ENCODE results near the gene FBXO28.
"Not testable (repeated sequence)": the region's sequence is repeated elsewhere in the genome, so short reads cannot be mapped to it uniquely, and the experiment has no call there.

FBXO28 gene, protein sequence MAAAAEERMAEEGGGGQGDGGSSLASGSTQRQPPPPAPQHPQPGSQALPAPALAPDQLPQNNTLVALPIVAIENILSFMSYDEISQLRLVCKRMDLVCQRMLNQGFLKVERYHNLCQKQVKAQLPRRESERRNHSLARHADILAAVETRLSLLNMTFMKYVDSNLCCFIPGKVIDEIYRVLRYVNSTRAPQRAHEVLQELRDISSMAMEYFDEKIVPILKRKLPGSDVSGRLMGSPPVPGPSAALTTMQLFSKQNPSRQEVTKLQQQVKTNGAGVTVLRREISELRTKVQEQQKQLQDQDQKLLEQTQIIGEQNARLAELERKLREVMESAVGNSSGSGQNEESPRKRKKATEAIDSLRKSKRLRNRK

GRCh38 chr1:224113918-224114786, at the start of gene FBXO28:
TSS of gene FBXO28 (plus strand) at chr1:224114111. CDS start at chr1:224114130, 19 bp downstream.
- DNase-seq = peak; percentile 95

DNA sequence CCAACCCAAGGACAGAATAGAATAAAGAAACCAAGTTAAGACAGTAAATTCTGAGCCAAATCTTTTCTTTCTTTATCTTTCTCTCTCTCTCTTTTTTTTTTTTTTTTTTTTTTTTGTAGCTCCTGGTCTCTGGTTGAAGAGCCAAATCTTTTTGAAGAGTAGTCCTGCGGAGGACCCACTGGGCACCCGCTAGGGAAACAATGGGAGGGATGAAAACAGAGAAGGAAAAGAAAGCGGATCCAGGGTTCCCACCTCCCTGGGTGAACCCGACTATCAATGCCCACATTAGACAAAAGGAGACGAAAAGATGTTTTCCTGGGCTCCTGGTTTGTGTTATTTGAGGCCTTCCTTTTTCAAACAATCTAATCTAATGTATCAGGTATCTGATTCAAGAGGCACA, 49.8 kb upstream of the FBXO28 start:
- DNase-seq = no peak

- no peak for DNase-seq
Measured at GRCh38 chr1:224065455-224065854, 48.5 kb upstream of the FBXO28 start.

GRCh38 chr1:224067207-224067606, 46.7 kb upstream of the FBXO28 start:
- no peak for DNase-seq

GRCh38 chr1:224067621-224068457, 46.1 kb upstream of the FBXO28 start:
- no peak for DNase-seq

DNA sequence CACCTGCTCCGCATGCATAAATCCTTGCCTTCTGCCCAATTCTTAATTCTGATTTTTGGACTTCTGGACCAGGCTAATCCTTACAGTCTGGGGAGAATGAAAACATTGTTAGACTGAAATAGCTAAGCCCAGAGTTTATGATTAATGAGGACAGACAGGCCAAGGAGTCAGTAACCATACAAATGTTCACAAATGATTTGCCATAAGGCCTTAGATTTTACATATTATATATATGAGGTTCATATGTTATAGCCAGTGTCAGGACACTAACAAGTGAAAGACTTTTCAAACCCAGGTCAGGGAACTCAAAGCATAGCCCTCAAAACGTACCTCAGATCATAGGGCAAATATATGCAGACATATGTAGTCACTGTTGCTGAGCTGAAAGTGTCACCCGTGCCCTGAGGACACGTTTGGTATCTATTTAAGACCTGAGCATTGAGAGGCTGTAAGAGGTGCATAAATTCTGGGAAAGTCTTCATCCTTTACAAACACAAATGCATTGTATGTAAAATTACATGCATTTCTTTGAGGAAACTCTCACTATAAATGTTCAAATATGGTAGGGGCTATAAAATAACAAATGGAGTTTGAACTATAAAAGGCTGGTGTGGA, 45.3 kb upstream of the FBXO28 start:
- no peak for DNase-seq

DNA sequence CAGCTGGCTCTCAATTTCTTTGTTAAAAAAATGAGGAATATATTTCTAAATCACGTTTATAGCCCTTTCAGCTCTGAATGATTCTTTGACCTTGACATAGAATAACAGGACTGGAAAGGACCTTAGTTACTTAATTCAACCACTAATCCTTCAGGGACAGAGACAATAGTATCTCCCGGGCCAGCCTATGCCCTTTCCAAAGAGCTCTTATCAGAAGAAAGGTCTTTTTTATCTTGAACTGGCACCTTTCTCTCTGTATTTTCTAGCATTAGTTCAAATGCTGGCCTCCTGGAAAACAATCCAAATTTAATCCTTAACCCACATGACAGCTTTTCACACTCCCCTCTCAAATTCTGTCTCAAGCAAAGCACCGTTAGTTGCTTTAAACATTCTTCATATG, 44.8 kb upstream of the FBXO28 start:
- DNase-seq = no peak

DNA sequence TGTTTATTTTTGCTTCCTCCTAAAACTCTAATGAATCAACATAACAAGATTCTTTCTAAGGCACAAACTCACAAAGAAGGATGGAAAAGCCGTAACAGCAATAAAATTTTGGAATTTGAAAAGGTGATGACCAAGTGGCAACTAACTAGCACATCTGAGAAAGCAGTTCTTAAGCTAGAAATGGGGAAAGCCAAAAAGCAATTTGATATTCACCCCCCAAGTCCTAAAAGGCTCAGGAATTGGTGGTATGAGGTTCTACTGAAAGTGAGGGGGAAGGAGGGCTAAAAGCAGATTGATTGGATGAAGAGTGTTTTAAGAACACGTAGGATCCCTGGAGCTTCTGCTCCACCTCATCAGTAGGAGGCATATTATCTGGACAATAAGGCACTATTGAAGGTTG, 43.4 kb upstream of the FBXO28 start:
- DNase-seq = no peak

GRCh38 chr1:224076407-224076806, 37.5 kb upstream of the FBXO28 start:
- DNase-seq = no peak

DNA sequence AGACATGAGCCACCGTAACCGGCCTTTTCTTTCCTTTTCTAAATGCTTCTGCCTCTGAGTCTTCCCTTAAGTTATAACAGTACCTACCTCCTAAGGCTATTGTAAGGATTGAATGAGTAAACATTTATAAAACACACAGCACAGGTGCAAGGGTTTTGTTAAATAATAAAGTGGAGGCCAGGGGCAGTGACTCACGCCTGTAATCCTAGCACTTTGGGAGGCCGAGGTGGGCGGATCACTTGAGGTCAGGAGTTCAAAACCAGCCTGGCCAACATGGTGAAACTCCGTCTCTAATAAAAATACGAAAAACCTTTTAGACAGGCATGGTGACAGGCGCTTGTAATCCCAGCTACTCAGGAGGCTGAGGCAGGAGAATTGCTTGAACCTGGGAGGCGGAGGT, 34.3 kb upstream of the FBXO28 start:
- not testable (repeated sequence) for DNase-seq

DNA sequence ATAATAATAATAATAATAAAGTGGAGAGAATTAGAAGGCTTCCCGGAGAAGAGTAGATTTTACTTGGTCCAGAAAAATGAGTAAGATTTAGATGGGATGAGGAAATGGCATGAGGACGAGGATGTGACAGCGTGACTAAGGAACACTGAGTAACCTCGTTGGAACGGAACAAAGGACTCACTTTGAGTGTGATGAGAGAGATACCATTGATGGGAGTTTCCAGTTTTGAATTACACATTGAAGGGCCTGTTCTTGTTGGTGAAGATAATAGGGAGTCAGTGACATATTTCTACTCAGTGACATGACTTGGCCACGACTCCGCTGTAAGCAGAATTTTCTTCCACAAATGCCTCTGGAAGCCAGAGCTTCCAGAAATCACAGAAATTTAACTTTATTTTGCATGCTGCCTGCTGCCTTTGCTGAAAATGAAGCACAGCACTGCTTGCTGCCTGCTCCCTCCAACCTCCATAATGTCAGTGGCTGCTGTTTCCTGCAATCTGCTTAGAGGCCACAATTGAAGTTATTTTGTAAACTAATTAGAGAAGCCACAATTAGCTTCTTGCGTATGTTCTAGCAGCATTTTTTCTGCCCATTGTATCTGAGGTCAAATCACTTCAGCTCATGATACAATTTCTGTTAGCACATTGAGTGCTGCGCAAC, 33.7 kb upstream of the FBXO28 start:
- DNase-seq = no peak

- no peak for DNase-seq
Measured at GRCh38 chr1:224081604-224082003, 32.3 kb upstream of the FBXO28 start.

DNA sequence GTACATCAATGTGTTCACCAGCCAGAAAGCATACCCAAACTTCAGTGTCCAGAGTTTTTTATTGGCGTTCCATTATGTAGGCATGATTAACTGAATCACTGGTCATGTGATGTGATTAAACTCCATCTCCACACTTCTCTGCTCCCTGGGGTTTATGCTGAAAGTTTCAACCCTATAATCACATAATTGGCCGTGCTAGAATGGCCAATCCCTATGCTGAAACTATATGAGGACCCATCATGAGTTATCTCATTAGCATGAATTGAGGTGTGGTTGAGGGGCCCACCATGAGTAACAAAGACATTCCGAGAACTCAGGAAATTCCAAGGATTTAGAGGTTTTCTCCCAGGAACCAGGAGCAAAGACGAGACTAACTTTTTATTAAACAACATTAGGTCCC, 31.8 kb upstream of the FBXO28 start:
- no peak for DNase-seq

DNA sequence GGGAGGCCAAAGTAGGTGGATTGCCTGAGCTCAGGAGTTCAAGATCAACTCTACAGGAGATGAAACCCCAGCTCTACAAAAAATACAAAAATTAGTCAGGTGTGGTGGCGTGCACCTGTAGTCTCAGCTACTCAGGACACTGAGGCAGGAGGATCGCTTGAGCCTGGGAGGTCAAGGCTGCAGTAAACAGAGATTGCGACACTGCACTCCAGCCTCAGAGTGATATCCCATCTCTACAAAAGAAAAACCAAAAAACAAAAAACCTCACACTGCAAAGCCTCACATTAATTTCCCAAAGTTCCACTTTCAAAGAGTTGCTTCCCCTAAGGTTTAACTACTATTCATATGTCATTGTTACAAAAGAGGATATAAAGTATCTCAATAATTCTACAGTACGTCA, 29.0 kb upstream of the FBXO28 start:
- DNase-seq = no peak

DNA sequence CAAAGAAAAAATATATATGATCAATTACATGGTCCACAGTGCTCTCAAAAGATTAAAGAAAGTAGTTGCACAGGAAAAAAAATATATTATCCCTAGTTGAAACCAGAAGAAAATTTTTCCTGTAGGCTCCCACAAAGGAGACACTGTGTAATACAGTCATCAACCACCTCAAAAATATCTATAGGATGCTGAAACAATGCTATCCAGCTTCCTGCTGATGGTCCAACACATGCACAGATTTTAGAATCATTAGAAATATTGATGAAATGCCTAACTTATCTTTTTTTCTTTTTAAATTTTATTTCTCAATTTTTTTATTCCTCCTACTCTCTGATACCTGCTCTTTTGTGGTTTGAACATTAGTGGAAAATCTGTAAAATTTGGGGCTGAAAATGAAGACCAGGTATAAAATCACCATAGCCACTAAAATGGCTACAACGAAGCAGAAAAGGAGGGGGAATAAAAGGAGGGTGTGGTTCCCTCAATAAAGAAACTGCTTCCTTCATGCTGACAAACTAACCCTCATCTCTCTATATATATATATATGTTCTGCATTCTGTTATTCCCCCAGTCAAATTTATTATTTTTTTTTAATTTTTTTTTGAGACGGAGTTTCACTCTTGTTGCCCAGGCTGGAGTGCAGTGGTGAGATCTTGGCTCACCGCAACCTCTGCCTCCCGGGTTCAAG, 28.3 kb upstream of the FBXO28 start:
- no peak for DNase-seq

GRCh38 chr1:224087286-224087794, 26.6 kb upstream of the FBXO28 start:
- DNase-seq = no peak

DNA sequence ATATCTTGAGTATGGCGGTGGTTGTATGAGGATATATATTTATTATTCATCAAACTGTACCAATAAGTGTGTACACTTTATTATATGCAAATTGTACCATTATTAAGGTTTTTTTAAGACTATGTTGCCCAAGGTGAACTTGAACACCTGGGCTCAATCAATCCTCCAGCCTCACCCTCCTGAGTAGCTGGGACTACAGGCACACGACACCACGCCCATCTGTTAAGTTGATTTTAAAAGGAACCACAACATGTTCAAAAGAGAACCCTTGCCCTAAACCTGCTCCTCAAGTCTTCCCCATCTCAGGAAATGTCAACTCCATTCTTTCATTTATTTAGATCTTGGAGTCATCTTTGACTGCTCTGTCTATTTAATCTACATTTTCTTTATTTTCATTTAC, 24.3 kb upstream of the FBXO28 start:
- no peak for DNase-seq

DNA sequence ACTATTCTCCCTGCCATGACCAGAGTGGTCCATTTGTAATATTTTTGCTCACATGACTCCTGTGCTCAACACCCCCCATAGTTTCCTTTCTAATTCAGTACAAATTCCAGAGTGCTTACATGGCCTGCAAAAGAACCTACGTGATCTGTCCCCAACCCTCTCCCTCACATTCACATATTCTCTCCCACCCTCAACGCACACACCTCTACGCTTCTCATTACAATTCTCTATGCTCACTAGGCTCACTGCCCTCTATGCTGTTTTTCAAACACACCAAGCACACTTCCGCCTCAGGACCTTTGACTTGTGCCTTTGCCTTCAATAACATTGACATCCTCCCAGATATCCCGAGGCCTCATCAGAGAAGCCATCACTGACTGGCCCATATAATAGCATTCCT, 23.8 kb upstream of the FBXO28 start:
- DNase-seq = no peak

- no peak for DNase-seq
Measured at GRCh38 chr1:224092111-224092510, 21.8 kb upstream of the FBXO28 start.

- no peak for DNase-seq
Measured at GRCh38 chr1:224092601-224093000, 21.3 kb upstream of the FBXO28 start.

GRCh38 chr1:224095339-224095738, 18.6 kb upstream of the FBXO28 start:
- no peak for DNase-seq

All from CD4-positive, alpha-beta T cell treated with Interleukin-15 for 1 hour (primary cell).